HG03457 (cell line): Measurements from ENCODE around the gene TBRG4.
"Not testable (repeated sequence)": the region's sequence is repeated elsewhere in the genome, so short reads cannot be mapped to it uniquely, and the experiment has no call there.

Experiments used
- ATAC-seq: cut with Tn5 transposase; IDR thresholded peaks from one replicate; pipeline ENCODE4 v1.9.1; 2021; ENCODE audit warnings: moderate number of reproducible peaks; ENCODE audit not compliant: unreplicated experiment

TBRG4 gene

GRCh38 chr7:45118292-45118691 is 6.8 kb upstream of the TBRG4 start:
- ATAC-seq, result no peak

GRCh38 chr7:45117582-45117981 is 6.1 kb upstream of the TBRG4 start:
- no peak for ATAC-seq

GRCh38 chr7:45116048-45116447 is 4.6 kb upstream of the TBRG4 start:
- no peak for ATAC-seq

- no peak for ATAC-seq
These were observed 3.4 kb upstream of the TBRG4 start for GRCh38 chr7:45114926-45115325.

GRCh38 chr7:45114257-45114656 is 2.8 kb upstream of the TBRG4 start:
- ATAC-seq, result not testable (repeated sequence)

- ATAC-seq, result no peak
These were observed 1.2 kb upstream of the TBRG4 start for GRCh38 chr7:45112648-45113047.

- no peak for ATAC-seq
These were observed 2.6 kb downstream of the TBRG4 start for GRCh38 chr7:45108863-45109262.

GRCh38 chr7:45107356-45107755 is 4.1 kb downstream of the TBRG4 start:
- ATAC-seq, result no peak

GRCh38 chr7:45106820-45107219 is 4.7 kb downstream of the TBRG4 start:
- no peak for ATAC-seq

- no peak for ATAC-seq
These were observed 5.8 kb downstream of the TBRG4 start for GRCh38 chr7:45105588-45106188.

GRCh38 chr7:45104844-45105587 is 6.5 kb downstream of the TBRG4 start:
- ATAC-seq, result no peak

- ATAC-seq, result no peak
These were observed 7.3 kb downstream of the TBRG4 start for GRCh38 chr7:45103958-45104843.

GRCh38 chr7:45102785-45103712 is 8.4 kb downstream of the TBRG4 start:
- ATAC-seq, result no peak

GRCh38 chr7:45101748-45102147 is 9.7 kb downstream of the TBRG4 start:
- no peak for ATAC-seq

GRCh38 chr7:45100761-45101480 is 10.6 kb downstream of the TBRG4 start:
- ATAC-seq, result no peak

- no peak for ATAC-seq
These were observed 11.4 kb downstream of the TBRG4 start for GRCh38 chr7:45099891-45100760.

GRCh38 chr7:45098983-45099839 is 12.3 kb downstream of the TBRG4 start:
- no peak for ATAC-seq

GRCh38 chr7:45092931-45093235 is 18.6 kb downstream of the TBRG4 start:
- no peak for ATAC-seq
